Esophagus muscularis mucosa (tissue), 3 donors: ENCODE results near the gene CYBC1.
"Not testable (repeated sequence)": the region's sequence is repeated elsewhere in the genome, so short reads cannot be mapped to it uniquely, and the experiment has no call there.

Source experiments
- POLR2A ChIP-seq: fragments of 450-650 bp; IDR thresholded peaks from one replicate; pipeline ENCODE4 v1.6.1; 2017; ENCODE audit warnings: antibody characterized with exemption, moderate library complexity, mild to moderate bottlenecking, low read depth
- TF ChIP-seq, protein P1 (sequence below), 3 experiments: fragments of 200-600 bp in 2 of 3; fragments of 450-650 bp in 1 of 3; sonication (generic) in 2 of 3; IDR thresholded peaks; one replicate each; pipeline ENCODE4 v1.5.1; 2017 to 2019; ENCODE audit warnings: antibody characterized with exemption in 3 of 3, mild to moderate bottlenecking in 2 of 3, moderate library complexity in 1 of 3

DNA sequence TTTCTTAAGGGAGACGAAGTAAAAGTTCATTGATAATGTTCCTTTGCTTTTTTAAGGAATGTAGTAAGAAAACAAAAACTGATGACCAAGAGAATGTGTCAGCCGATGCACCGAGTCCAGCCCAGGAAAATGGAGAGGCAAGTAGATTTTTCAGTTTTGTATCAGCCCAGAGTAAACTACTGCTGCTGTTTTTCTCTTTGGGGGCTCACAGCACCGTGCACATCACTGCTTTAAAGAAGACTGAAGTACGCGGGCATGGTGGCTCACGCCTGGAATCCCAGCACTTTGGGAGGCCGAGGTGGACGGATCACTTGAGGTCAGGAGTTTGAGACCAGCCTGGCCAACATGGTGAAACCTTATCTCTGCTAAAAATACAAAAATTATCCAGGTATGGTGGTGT is 9.4 kb upstream of the CYBC1 start:
- TF ChIP-seq, protein P1, sequence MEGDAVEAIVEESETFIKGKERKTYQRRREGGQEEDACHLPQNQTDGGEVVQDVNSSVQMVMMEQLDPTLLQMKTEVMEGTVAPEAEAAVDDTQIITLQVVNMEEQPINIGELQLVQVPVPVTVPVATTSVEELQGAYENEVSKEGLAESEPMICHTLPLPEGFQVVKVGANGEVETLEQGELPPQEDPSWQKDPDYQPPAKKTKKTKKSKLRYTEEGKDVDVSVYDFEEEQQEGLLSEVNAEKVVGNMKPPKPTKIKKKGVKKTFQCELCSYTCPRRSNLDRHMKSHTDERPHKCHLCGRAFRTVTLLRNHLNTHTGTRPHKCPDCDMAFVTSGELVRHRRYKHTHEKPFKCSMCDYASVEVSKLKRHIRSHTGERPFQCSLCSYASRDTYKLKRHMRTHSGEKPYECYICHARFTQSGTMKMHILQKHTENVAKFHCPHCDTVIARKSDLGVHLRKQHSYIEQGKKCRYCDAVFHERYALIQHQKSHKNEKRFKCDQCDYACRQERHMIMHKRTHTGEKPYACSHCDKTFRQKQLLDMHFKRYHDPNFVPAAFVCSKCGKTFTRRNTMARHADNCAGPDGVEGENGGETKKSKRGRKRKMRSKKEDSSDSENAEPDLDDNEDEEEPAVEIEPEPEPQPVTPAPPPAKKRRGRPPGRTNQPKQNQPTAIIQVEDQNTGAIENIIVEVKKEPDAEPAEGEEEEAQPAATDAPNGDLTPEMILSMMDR (IDR thresholded peaks at IDR 0.05) = not testable (repeated sequence)
- TF ChIP-seq POLR2A = not testable (repeated sequence)
